HG02763 (cell line): ENCODE measurements around the gene CDC6.
"Not testable (repeated sequence)": the region's sequence is repeated elsewhere in the genome, so short reads cannot be mapped to it uniquely, and the experiment has no call there.

Experiments
- ATAC-seq: cut with Tn5 transposase; IDR thresholded peaks from one replicate; pipeline ENCODE4 v1.9.1; 2021; ENCODE audit warnings: mild to moderate bottlenecking, moderate library complexity; ENCODE audit not compliant: unreplicated experiment

CDC6 gene

DNA sequence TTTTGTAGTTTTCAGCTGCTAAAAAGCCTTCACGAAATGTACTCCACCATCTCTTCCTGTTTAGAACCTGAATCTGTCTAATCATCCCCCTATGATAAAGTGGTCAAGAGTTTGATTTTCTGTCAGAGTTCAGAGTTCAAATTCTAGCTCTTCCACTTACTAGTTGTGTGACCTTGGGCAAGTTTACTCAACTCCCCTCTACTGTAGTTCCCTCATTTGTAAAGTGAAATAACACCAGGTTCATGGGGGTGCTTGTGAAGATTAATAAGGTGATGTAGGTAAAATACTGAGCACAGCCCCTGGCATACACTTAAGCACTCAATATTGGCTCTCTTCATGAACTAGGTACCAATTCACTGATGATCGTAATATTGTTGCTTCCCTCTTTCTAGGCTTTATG, 1.2 kb upstream of the CDC6 start:
- no peak for ATAC-seq

DNA sequence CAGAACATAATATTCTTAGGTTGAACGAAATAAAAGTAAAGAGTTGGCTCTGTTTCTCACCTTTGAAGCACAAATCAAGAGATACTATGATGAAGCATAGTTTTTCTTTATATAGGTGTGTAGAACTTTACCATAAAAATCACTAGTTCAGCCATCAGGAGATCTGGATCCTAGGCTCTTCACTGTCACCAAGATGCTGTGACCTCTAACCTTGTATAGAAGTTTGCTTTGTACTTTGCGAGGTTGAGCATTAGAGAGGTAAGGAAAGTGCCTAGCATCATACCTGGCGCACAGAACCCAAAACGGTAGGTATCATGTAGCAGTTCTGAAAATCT, 553 bp upstream of the CDC6 start:
- no peak for ATAC-seq

DNA sequence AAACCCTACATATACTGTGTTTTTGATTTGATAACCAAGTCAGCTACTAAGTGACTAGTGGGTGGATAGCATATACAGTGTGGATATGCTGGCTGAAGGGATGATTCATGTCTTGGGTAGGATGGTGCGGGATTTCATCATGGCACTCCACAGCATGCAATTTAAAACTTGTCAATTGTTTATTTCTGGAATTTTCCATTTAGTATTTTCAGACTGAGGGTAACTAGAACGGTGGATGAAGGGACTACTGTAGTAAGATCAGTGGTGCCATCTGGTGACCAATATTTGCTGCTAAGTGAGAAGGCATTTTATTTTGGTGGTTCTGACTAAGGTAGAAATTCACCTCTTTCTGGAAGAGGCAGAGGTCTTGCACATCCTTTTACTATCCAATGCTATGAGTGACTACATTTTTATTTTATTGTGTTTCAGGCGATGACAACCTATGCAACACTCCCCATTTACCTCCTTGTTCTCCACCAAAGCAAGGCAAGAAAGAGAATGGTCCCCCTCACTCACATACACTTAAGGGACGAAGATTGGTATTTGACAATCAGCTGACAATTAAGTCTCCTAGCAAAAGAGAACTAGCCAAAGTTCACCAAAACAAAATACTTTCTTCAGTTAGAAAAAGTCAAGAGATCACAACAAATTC, 3.1 kb downstream of the CDC6 start:
- ATAC-seq: no peak

DNA sequence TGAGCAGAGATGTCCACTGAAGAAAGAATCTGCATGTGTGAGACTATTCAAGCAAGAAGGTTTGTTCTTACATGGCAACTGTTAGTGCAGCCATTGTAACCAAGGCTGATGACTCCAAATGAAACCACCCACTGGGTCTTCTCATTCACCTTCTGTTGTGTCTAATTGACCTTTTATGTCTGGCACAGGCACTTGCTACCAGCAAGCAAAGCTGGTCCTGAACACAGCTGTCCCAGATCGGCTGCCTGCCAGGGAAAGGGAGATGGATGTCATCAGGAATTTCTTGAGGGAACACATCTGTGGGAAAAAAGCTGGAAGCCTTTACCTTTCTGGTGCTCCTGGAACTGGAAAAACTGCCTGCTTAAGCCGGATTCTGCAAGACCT, 3.6 kb downstream of the CDC6 start:
- ATAC-seq: no peak

DNA sequence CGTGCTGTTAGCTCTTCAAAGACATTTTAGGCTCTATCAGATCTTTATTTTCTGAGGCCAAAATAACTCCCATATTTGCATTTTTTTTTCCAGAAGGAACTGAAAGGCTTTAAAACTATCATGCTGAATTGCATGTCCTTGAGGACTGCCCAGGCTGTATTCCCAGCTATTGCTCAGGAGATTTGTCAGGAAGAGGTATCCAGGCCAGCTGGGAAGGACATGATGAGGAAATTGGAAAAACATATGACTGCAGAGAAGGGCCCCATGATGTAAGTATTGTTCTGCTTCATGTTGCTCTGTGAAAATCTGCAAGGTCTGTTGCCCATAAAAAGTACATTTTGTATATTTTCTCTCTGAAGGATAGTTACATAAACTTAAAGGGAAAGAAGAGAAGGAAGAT, 5.7 kb downstream of the CDC6 start:
- no peak for ATAC-seq

DNA sequence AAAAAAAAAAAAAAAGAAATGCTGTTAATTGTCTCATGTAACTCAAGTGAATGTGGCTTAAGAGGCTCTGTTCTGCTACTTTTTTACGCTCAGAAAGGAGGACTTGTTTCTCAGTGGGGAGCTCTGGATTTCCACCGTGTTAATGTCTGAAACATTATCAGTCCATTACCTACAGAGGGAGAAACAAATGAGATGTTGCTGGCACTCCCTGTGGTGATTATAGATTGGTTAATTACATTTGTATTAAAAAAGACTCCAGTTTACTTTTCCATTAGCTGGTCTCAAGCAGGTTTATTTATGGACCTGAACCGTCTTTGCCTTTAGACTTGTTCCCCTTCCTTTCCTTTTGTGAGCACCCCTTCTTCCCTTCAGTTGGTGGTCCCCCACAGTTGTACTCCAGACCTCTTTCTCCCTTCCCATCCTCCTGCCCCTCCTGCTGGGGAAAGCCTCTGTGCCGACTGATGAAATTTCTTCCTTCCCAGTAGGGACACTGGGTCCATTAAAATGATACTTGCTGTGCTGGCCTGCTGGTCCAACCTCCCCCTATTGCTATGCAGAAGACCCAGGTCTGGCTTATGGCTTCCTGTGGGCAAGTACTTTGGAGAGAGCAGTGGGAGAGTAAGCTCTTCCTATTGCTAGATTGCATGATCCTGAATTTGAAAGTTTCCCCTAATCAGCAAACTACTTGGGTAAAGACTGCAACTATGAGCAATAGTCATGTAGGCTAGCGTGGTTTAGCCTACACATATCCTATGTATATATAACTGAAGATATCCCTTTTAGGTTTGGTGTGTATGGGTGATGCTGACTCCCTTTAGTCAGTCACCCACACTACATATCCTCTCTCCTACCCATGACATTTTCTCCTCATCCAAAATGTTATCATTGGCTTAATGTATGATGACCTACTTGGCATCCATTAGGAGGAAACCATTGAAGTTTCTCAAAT, 8.1 kb downstream of the CDC6 start:
- ATAC-seq: no peak

DNA sequence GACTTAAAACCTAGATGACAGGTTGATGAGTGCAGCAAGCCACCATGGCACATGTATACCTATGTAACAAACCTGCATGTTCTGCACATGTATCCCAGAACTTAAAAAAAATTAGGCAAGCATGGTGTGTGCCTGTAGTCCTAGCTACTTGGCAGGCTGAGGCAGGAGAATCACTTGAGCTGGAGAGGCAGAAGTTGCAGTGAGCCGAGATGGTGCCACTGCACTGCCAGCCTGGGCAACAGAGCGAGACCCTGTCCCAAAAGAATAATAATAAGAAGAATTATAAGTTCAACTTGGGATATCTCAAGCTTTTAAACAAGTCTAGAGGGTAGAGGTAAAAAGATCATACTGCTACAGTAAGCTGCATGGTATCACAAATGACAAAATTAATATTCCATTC, 9.8 kb downstream of the CDC6 start:
- ATAC-seq: no peak

DNA sequence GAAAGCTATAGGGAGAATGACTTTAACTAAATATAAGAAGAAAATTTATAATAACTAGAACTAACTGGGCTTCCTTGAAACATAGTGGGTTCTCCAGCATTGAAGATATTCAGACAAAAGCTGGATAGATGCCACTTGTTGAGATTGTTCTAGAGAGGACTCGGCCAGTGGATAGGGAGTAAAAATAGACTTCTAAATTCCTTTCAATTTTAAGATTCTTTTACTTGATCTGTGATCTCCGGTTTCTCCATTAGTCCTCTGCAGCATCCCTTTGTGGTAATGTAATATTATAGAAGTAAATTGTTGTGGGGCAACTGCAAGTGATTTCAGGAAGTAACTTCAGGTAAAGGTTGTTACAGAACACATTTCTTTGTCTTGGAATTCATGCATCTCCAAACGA, 11.0 kb downstream of the CDC6 start:
- no peak for ATAC-seq

DNA sequence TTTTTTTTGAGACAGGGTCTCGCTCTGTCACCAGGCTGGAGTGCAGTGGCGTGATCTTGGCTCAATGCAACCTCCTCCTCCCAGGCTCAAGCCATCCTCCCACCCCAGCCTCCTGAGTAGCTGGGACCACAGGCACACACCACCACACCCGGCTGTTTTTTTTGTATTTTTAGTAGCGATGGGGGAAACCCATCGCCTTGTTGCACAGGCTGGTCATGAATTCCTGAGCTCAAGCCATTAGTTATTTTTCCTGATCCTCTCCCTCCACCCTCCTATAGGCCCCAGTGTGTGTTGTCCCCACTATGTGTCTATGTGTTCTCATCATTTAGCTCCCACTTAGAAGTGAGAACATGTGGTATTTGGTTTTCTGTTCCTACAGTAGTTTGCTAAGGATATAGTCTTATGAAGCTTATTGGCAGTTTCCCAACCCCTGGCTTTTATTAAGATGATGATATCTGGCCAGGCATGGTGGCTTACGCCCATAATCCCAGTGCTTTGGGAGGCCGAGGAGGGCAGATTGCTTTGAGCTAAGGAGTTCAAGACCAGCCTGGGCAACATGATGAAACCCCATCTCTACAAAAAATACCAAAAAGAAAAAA, 11.6 kb downstream of the CDC6 start:
- not testable (repeated sequence) for ATAC-seq

DNA sequence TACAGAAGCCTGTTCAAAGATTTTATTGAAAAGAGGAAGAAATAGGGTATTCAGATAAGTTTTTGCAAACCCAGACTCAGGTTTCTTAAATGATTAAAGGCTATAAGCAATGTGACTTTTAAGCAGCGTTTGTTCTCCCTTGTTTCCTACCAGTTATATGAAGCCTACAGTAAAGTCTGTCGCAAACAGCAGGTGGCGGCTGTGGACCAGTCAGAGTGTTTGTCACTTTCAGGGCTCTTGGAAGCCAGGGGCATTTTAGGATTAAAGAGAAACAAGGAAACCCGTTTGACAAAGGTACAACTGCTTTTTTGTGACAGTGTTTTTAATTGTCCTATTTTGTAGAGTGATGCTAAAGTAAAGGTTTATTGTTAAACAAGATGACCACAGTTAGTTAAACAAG, 13.6 kb downstream of the CDC6 start:
- no peak for ATAC-seq

DNA sequence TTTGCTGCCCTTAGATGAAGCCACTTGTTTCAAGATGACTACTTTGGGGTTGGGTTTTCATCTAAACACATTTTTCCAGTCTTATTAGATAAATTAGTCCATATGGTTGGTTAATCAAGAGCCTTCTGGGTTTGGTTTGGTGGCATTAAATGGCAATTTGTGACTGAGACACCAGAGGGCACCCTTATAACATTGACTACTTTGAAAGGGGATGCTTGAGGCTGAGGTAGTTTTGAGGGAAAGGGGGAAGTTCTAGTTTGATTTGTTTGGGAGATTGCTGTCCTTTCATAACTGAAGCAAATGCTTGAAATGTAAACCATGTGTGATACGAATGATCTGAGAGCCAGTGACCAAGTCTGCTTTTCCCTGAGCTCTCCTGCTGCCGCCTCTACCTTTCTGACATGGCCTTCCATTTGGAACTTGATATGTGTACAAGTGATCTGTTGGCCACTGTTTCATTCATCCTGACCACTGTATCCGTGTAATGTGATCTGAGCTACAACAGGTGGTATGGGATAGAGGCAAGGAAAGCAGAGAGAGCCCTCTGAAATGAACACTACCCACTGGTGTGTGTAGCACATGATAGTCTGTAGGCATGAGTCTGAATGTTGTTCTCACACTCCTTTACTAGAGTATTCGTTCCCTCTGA, 15.5 kb downstream of the CDC6 start:
- no peak for ATAC-seq

DNA sequence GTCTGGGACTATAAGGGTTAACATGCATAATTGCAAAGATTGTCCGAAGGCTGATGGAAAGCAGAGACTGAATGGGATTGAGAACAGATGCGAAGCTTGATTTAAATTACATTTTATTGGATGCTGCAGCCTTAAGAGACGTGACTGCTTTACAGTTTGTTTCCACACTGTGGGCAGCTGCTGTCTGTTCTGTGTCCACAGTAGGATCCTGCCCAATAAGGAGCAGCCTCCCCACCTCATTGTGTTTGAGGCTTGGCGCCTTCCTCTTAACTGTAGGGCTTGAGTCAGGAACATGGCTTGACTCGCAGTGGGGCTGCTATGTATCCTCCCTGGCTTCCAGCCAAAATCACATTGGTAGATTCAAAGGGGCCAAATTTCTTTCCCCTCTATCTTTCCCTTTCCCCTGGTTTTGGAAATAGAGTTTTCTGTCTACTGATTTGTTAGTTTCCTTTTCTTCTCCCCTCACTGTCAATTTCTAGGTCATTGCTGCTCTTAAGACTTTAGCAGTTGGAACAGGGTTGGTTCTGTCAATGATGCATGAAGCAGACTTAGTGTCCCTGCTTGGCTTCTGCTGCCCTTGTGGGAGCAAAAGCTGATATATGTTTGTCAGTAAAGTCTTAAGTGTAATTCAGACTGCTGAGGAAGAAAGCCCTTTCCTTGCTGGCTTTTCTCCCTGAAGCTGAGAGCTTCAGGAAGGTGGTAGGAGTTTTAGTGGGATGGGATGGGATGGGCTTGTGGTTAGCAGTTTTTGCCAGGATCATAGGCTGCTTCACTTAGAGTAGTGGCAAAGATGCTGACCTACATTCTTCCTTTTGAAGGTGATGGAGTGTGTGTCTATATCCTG, 16.3 kb downstream of the CDC6 start:
- ATAC-seq: no peak

DNA sequence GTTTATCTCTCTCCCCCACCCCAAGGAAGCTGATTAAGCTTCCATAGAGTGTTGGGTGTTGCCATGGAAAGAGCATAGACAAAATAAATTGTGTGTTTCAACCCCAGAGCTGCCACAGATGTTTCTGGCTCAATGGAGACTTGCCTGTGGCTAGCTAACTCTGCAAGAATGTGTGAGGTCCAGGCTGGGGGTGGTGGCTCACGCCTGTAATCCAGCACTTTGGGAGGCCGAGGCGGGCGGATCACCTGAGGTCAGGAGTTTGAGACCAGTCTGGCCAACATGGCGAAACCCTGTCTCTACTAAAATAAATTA, 16.8 kb downstream of the CDC6 start:
- not testable (repeated sequence) for ATAC-seq

DNA sequence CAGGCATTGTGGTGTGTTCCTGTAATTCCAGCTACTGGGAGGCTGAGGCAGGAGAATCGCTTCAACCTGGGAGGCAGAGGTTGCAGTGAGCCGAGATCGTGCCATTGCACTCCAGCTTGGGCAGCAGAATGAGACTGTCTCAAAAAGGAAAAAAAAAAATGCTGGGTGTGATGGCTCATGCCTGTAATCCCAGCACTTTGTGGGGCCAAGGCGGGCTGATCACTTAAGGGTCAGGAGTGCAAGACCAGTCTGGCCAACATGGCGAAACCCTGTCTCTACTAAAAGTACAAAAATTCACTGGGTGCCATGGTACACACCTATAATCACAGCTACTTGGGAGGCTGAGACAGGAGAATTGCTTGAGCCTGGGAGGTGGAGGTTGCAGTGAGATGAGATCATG, 17.2 kb downstream of the CDC6 start:
- not testable (repeated sequence) for ATAC-seq

DNA sequence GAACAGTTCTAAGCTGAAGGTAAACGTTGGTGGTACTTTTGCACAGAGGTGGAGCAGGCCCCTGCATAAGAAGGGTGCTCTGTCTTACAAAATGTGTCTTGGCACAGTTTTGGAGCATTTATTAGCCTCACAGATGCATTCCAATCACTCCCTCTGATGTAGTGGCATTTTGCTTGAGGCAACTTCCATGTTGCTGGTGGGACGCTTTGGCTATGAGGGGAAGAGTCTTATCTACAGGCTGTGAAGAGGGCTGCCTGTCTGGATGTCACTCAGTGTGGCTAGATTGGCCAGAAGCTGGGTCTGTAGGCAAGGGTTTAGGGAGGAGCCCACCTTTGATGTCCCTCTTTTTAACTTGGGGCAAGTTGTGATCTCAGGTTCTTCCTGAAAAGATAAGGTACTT, 18.7 kb downstream of the CDC6 start:
- no peak for ATAC-seq

DNA sequence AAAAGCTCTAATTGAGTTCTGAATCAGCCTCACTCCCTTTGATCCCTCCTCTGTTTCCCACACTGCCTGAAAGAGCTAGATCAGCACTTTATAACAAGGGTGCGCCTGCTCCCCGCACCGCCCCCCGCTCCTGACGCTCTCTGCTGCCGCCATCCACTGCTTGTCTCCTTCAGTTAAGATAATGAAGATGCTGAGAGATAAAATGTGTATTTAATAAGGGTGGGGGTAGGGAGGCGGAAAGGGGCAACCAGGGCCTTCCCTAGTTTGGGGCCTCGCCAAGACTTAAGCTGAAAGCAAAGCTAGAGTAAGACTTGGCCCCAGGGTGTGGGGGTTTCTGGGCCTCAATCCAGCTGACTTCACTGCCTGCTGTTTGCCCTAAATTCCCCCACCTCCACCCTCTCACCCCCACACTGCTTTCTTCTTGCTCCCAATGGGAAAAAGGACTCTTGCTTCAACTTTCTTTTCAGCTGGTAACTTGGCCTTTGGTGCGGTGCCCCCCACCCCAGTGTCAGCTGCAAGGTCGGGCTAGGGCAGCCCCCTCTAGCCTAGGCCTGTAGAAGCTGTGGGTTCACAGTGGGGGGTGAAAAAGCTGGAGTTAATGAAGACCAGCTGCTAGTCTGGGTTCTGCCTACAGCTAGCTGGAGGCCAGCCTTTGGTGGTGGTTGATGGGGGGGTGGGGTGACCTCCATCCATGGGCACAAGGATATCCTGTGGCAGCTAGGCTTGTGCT, 19.5 kb downstream of the CDC6 start:
- no peak for ATAC-seq

DNA sequence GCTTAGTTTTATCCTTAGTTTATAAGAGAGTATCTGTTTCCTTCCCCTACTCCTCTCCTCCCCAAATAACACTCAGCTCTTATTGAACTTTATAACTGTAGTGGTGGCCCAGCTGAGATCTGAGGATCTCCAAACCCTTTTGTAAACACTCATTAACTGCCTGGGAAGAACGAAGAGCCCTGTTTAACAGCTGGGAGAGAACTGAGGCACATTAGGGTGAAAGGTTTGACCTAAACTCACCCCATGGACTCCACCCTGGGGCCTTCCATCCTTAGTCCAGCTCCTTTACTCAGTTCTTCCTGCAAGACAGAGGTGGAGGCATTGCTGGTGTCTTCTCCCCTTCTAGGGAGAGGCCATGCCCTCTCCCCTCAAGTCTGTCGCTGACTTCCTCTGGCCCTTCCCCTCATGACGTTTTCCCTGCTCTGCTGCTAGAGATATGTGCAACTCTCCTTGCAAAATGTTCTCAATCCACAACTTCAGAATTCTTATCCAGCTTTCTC, 20.1 kb downstream of the CDC6 start:
- no peak for ATAC-seq

DNA sequence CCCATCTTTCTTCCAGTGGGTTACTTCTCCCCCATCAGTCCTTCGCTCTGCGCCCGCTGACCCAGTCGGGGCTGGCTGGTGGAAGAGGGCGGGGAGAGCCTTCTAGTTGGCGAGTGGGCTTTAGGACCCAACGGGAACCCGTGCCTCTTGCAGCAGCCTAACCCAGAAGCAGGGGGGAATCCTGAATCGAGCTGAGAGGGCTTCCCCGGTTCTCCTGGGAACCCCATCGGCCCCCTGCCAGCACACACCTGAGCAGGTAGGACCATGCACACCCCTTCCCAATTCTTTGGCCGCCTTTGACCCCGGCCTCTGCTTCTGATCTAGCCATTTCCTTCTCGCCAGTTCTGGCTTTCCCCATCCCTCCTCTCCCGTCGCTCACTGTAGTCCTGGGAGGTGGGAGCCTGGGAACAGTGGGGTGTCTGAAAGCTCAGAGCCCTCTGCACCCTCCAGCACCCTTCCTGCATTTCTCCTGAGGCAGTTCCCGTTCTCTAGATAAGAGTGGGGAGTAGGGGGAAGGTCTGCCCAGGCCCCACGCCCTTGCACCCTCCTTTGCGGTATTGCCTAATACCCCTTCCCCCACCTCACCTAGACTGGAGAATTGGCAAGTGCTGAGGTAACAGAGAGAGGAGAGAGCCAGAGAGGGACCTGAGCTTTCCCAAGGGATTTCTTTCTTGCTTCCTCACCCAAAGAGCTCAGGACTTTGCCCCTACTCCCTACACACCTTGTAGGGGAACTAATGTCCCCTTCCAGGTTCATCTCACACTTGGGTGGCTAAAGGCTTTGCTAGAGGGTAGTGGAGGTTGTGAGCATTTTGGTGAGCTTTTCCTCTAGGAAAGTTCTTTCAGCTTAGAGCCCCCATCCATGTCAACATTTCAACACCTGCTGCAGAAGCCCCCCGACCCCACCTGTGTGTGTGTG, 21.6 kb downstream of the CDC6 start, which contains the start of gene RARA:
Gene RARA (plus strand): TSS at position 150 of the 918 bp plus-strand sequence. CDS start 22,039 bp downstream, outside the sequence.
- ATAC-seq: no peak
